GM12872 (cell line): ENCODE results near the gene PHLDB2.

Experiments used
- CTCF ChIP-seq: IDR thresholded peaks from 3 replicates; pipeline ENCODE4 v1.5.1; 2011; ENCODE audit warnings: low read depth, mild to moderate bottlenecking, low read length, moderate library complexity; ENCODE audit not compliant: insufficient read depth

The PHLDB2 gene

GRCh38 chr3:111859974-111860859, 1.2 kb downstream of the PHLDB2 start:
- peak; percentile 45 for TF ChIP-seq CTCF

- TF ChIP-seq CTCF = no peak
Measured at GRCh38 chr3:111861391-111861790, 2.3 kb downstream of the PHLDB2 start.

GRCh38 chr3:111862415-111862814, 3.4 kb downstream of the PHLDB2 start:
- no peak for TF ChIP-seq CTCF

GRCh38 chr3:111862974-111863373, 3.9 kb downstream of the PHLDB2 start:
- no peak for TF ChIP-seq CTCF

- no peak for TF ChIP-seq CTCF
Measured at GRCh38 chr3:111863942-111864694, 5.1 kb downstream of the PHLDB2 start.

- TF ChIP-seq CTCF = no peak
Measured at GRCh38 chr3:111864821-111865656, 6.0 kb downstream of the PHLDB2 start.
